Measurements from ENCODE around the gene PLEKHD1.

DNA sequence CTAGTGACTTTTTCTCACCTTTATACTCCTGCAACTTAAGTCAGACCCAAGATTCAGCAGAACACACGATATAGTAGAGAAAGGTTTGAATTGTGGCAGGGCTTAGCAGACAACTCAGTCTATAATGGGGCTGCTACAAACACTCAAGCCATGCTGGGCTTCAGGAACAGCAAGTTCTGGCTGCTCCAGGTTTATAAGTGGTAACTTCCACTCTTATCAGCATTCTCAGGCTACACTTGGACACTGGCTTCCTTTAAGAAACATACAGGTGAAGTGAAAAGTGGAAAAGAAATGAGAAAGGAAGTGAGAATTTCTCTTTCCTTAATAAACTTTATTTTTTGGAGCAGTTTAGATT, 21.7 kb downstream of the PLEKHD1 start:
- TF ChIP-seq CREB1 (IDR thresholded peaks at IDR 0.05; ENCODE audit: low read depth) (no peak), TAF1 (IDR thresholded peaks at IDR 0.05; ENCODE audit: low read depth) (no peak), RAD21 (IDR thresholded peaks at IDR 0.05; ENCODE audit: low read depth) (no peak)
- TF ChIP-seq, protein P1, sequence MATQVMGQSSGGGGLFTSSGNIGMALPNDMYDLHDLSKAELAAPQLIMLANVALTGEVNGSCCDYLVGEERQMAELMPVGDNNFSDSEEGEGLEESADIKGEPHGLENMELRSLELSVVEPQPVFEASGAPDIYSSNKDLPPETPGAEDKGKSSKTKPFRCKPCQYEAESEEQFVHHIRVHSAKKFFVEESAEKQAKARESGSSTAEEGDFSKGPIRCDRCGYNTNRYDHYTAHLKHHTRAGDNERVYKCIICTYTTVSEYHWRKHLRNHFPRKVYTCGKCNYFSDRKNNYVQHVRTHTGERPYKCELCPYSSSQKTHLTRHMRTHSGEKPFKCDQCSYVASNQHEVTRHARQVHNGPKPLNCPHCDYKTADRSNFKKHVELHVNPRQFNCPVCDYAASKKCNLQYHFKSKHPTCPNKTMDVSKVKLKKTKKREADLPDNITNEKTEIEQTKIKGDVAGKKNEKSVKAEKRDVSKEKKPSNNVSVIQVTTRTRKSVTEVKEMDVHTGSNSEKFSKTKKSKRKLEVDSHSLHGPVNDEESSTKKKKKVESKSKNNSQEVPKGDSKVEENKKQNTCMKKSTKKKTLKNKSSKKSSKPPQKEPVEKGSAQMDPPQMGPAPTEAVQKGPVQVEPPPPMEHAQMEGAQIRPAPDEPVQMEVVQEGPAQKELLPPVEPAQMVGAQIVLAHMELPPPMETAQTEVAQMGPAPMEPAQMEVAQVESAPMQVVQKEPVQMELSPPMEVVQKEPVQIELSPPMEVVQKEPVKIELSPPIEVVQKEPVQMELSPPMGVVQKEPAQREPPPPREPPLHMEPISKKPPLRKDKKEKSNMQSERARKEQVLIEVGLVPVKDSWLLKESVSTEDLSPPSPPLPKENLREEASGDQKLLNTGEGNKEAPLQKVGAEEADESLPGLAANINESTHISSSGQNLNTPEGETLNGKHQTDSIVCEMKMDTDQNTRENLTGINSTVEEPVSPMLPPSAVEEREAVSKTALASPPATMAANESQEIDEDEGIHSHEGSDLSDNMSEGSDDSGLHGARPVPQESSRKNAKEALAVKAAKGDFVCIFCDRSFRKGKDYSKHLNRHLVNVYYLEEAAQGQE (IDR thresholded peaks at IDR 0.05; ENCODE audit: low read depth): no peak
- TF ChIP-seq, protein P2, sequence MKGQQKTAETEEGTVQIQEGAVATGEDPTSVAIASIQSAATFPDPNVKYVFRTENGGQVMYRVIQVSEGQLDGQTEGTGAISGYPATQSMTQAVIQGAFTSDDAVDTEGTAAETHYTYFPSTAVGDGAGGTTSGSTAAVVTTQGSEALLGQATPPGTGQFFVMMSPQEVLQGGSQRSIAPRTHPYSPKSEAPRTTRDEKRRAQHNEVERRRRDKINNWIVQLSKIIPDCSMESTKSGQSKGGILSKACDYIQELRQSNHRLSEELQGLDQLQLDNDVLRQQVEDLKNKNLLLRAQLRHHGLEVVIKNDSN (IDR thresholded peaks at IDR 0.05): no peak
